CD4-positive, alpha-beta T cell (primary cell): ENCODE data around the gene CHRNA10. TPM values are rescaled to one million over a fixed set of nuclear protein-coding genes. Genes with fewer than 3 reads are reported as not detected.
"Not testable (repeated sequence)": the region's sequence is repeated elsewhere in the genome, so short reads cannot be mapped to it uniquely, and the experiment has no call there.

Experiments
- ATAC-seq: fragments of 200-7000 bp; cut with Tn5 transposase; one replicate; pipeline ENCODE4 v1.10.0; 2022; ENCODE audit warnings: mild to moderate bottlenecking; ENCODE audit not compliant: poor library complexity
- CTCF ChIA-PET: fragments of 350-600 bp; sonication (Branson Sonifier 250); formaldehyde crosslinking; loops from one replicate; lab custom pipeline; 2021; ENCODE audit warnings: antibody characterized with exemption, inconsistent platforms; lab: Charles Lee
- POLR2A ChIA-PET: fragments of 350-600 bp; sonication (Branson Sonifier 250); formaldehyde crosslinking; loops from one replicate; lab custom pipeline; 2021; ENCODE audit warnings: antibody characterized with exemption, inconsistent platforms; lab: Charles Lee
- DNase-seq, 14 experiments: peaks; one replicate each; pipeline ENCODE4 v3.0.0-alpha.2; 2013 to 2020; ENCODE audit warnings: mixed read lengths in 2 of 14
- H3K27ac ChIP-seq, 2 donors: one replicate each; pipeline versions ENCODE4 v1.5.1 to v1.7.0; 2013; ENCODE audit warnings: low read length in 2 of 2, low read depth in 1 of 2, mild to moderate bottlenecking in 1 of 2
- H3K27me3 ChIP-seq, 2 experiments: 1 replicate in 1 of 2; 2 replicates in 1 of 2; pipeline versions ENCODE4 v1.6.1 to v1.7.0; 2013; ENCODE audit warnings: low read length in 2 of 2, control low read depth in 1 of 2, mild to moderate bottlenecking in 1 of 2, moderate library complexity in 1 of 2; ENCODE audit not compliant: insufficient read depth in 2 of 2, control insufficient read depth in 1 of 2
- H3K36me3 ChIP-seq: one replicate; pipeline ENCODE4 v1.6.1; 2013; ENCODE audit warnings: low read length, control low read depth; ENCODE audit not compliant: insufficient read depth
- H3K4me1 ChIP-seq: one replicate; pipeline ENCODE4 v1.6.1; 2013; ENCODE audit warnings: low read length, control low read depth; ENCODE audit not compliant: insufficient read depth
- H3K4me3 ChIP-seq: one replicate; pipeline ENCODE4 v1.5.1; 2013; ENCODE audit warnings: mild to moderate bottlenecking, low read length, moderate library complexity
- H3K9me3 ChIP-seq, 2 experiments: 1 replicate in 1 of 2; 2 replicates in 1 of 2; pipeline versions ENCODE4 v1.6.1 to v1.7.0; 2013; ENCODE audit warnings: low read length in 2 of 2, mild to moderate bottlenecking in 2 of 2, control low read depth in 1 of 2, moderate library complexity in 1 of 2; ENCODE audit not compliant: control insufficient read depth in 1 of 2, insufficient read depth in 1 of 2
- H3K27ac Mint-ChIP-seq: one replicate; pipeline ENCODE4 v1.8.0; 2020; ENCODE audit warnings: mixed read lengths
- H3K27me3 Mint-ChIP-seq: one replicate; pipeline ENCODE4 v1.8.0; 2021; ENCODE audit warnings: mixed read lengths
- H3K36me3 Mint-ChIP-seq: one replicate; pipeline ENCODE4 v1.8.0; 2021; ENCODE audit warnings: low read depth, mixed read lengths
- H3K4me1 Mint-ChIP-seq: one replicate; pipeline ENCODE4 v1.8.0; 2021; ENCODE audit warnings: low read depth, mixed read lengths
- H3K4me3 Mint-ChIP-seq: one replicate; pipeline ENCODE4 v1.8.0; 2020; ENCODE audit warnings: mild to moderate bottlenecking, mixed read lengths
- H3K9me3 Mint-ChIP-seq: one replicate; pipeline ENCODE4 v1.8.0; 2020; ENCODE audit warnings: mixed read lengths
- CTCF ChIP-seq: fragments of 200-600 bp; IDR thresholded peaks from one replicate; pipeline ENCODE4 v1.8.0; 2022; ENCODE audit warnings: antibody characterized with exemption, mild to moderate bottlenecking
- intact Hi-C, 2 experiments: fragments of 100-400 bp; cut with DNase I in 1 of 2; cut with micrococcal nuclease in 1 of 2; formaldehyde crosslinking; loops; one replicate each; pipeline versions ENCODE4 v1.15.1 to v1.9.0; 2023 to 2025; cut with DNase I, micrococcal nuclease
- total RNA-seq, 174 experiments: library from RNA in 2 of 174; stranded (reverse) in 2 of 174; gene quantifications; one replicate each; pipeline ENCODE4 v1.2.3 and lab custom pipeline; 2021 to 2026

CHRNA10 gene
- total RNA-seq, 2 experiments from 2014 or later, result 0.33 to 0.39 TPM

- intact Hi-C loops, result no loop called here
- ATAC-seq (no peak), DNase-seq (no peak)
- CTCF ChIA-PET, result no interaction called here
- Histone ChIP-seq H3K36me3 (no peaks in the 10 kb centered on the region), H3K4me1 (peaks cover 17% of the 10 kb centered on the region), H3K4me3 (no peak overlapping the region), H3K9me3 (peaks cover 0 to 10% of the 10 kb centered on the region in 2 experiments), H3K27me3 (peaks cover 12 to 27% of the 10 kb centered on the region in 2 experiments), H3K27ac (no peak overlapping the region)
- Mint-ChIP-seq H3K36me3 (no peaks in the 10 kb centered on the region), H3K4me3 (no peak overlapping the region), H3K9me3 (no peaks in the 10 kb centered on the region), H3K27ac (no peak overlapping the region), H3K4me1 (peaks cover 5% of the 10 kb centered on the region), H3K27me3 (peaks cover 73% of the 10 kb centered on the region)
- POLR2A ChIA-PET, result no interaction called here
- TF ChIP-seq CTCF, result no peak
These were observed 25.6 kb downstream of the CHRNA10 start for GRCh38 chr11:3645552-3645951.

GRCh38 chr11:3644817-3645235, 26.4 kb downstream of the CHRNA10 start, which contains the start of gene ART1:
TSS of gene ART1 (plus strand) at chr11:3645128. CDS start at chr11:3659214, 14,086 bp downstream.
- ATAC-seq, result no peak
- Mint-ChIP-seq H3K27ac (no peak within 1 kb of the TSS), H3K4me3 (no peak within 1 kb of the TSS), H3K4me1 (peaks cover 5% of the 10 kb centered on the region), H3K27me3 (peaks cover 67% of the 10 kb centered on the region), H3K9me3 (no peaks in the 10 kb centered on the region), H3K36me3 (no peaks in the 10 kb centered on the region)
- ChIA-PET CTCF (no interaction called here), POLR2A (no interaction called here)
- H3K9me3 ChIP-seq, result peaks cover 0 to 10% of the 10 kb centered on the region in 2 experiments
- no peak within 1 kb of the TSS for H3K4me3 ChIP-seq
- H3K27me3 ChIP-seq, result peaks cover 12 to 27% of the 10 kb centered on the region in 2 experiments
- DNase-seq, result no peak
- intact Hi-C loops, result no loop called here
- TF ChIP-seq CTCF, result no peak
- peaks cover 17% of the 10 kb centered on the region for H3K4me1 ChIP-seq
- no peaks in the 10 kb centered on the region for H3K36me3 ChIP-seq
- no peak within 1 kb of the TSS for H3K27ac ChIP-seq

- Mint-ChIP-seq H3K4me3 (peak overlapping the region; percentile 83), H3K27me3 (peaks cover 52% of the 10 kb centered on the region)
- POLR2A ChIA-PET, H3K4me3 ChIP-seq, H3K9me3 Mint-ChIP-seq, H3K9me3 ChIP-seq, CTCF ChIA-PET, DNase-seq, H3K27ac ChIP-seq, ATAC-seq, H3K36me3 ChIP-seq, intact Hi-C loops, H3K4me1 Mint-ChIP-seq, H3K27ac Mint-ChIP-seq, H3K36me3 Mint-ChIP-seq: not testable (repeated sequence)
- Histone ChIP-seq H3K4me1 (peaks cover 17% of the 10 kb centered on the region), H3K27me3 (peaks cover 12 to 27% of the 10 kb centered on the region in 2 experiments)
These were observed 28.1 kb downstream of the CHRNA10 start for GRCh38 chr11:3643102-3643546.
